ENCODE results near the gene RAB33A. TPM values are rescaled to one million over a fixed set of nuclear protein-coding genes. Genes with fewer than 3 reads are reported as not detected.
"Not testable (repeated sequence)": the region's sequence is repeated elsewhere in the genome, so short reads cannot be mapped to it uniquely, and the experiment has no call there.

The RAB33A gene
- total RNA-seq, 1 donor from 2014 or later = not detected

GRCh38 chrX:130213376-130213775 lies 41.6 kb downstream of the RAB33A start:
- ATAC-seq (no peak), DNase-seq (ENCODE audit: low spot score) (no peak)
- intact Hi-C loops (cut with DNase I) = no loop called here

DNA sequence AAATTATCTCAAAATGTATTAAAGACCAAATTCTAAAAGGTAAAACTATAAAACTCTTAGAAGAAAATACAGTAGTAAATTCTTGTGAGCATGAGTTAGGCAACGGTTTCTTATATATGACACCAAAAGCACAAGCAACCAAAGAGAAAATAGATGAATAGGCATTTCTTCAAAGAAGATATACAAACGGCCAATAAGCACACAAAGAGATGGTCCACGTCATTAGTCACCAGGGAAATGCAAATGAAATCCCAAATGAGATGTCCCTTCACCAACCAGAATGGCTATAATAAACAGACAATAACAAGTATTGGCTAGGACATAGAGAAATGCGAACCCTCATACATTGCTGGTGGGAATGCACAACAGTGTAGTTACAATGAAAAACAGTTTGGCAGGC lies 44.6 kb downstream of the RAB33A start:
- DNase-seq (ENCODE audit: low spot score) (no peak), ATAC-seq (no peak)
- intact Hi-C loops (cut with DNase I) = no loop called here

GRCh38 chrX:130224810-130225209 lies 53.0 kb downstream of the RAB33A start:
- no peak for ATAC-seq
- intact Hi-C loops (cut with DNase I) = no loop called here
- no peak for DNase-seq (ENCODE audit: low spot score)

DNA sequence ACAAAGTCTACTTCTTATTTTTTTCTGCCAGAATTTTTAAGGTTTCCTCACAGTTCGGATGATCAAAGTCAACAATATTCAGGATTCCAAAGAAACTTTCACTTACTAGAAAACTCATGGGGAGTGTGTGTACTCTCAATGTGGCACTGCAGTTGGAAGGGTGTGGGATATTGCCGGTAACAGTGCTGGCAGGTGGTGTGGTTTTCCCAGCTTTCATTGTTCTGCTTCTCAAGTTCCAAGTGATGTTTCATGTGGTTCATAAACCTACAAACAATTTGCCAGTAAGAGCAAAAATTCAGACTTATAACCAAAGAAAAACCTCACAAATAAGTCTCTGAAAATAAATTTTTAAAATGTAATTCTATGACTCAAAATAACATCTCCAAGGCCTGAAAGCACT lies 57.1 kb downstream of the RAB33A start:
- no peak for ATAC-seq
- intact Hi-C loops (cut with DNase I) = no loop called here
- DNase-seq (ENCODE audit: low spot score) = no peak

DNA sequence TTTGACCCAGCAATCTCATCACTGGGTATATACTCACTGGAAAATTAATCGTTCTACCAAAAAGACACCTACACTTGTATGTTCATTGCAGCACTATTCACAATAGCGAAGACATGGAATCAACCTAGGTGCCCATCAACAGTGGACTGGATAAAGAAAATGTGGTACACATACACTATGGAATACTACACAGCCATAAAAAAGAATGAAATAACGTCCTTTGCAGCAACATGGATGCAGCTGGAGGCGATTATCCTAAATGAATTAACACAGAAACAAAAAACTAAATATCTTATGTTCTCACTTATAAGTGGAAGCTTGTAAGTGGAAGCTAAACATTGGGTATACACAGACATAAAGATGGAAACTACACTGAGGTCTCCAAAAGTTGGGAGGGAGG lies 59.4 kb downstream of the RAB33A start:
- DNase-seq (ENCODE audit: low spot score); ATAC-seq; intact Hi-C loops (cut with DNase I): not testable (repeated sequence)

Other genes with a start within 250 kb of the RAB33A start
- 25.1 TPM for gene BCORL1, start 189.3 kb upstream of the RAB33A start, total RNA-seq
- gene ELF4, start 61.5 kb upstream of the RAB33A start, total RNA-seq = 15.3 TPM
- gene AIFM1, start 6.1 kb upstream of the RAB33A start, total RNA-seq = 15.7 TPM
- gene ZNF280C, start 96.9 kb downstream of the RAB33A start, total RNA-seq = 5.5 TPM
- 12.8 TPM for gene SLC25A14, start 168.0 kb downstream of the RAB33A start, total RNA-seq
- gene GPR119, start 213.7 kb downstream of the RAB33A start, total RNA-seq = not detected
- 17.7 TPM for gene RBMX2, start 230.0 kb downstream of the RAB33A start, total RNA-seq